ENCODE measurements around the gene FAM221A. TPM values are rescaled to one million over a fixed set of nuclear protein-coding genes. Genes with fewer than 3 reads are reported as not detected.
"Not testable (repeated sequence)": the region's sequence is repeated elsewhere in the genome, so short reads cannot be mapped to it uniquely, and the experiment has no call there.

Gene FAM221A
- total RNA-seq, 1 experiment from 2014 or later, result 15.0 TPM

DNA sequence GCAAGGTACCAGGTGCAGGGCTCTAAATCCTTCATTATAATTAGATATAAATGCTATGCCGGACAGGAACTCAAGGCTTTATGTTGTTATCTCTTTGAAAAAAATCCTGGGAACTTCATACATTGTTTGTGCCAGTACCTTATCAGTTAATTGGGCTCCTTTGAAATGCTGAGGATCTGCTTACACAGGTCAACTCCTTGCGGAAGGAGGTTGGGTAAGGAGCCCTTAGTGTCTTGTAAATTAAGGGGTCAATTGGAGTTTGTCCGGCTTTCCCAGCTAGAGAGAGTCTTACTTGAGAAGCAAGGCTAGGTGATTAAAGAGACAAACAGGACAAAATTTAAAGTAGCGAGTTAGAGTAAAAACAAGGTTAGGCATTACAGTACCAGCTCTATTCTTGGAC is 44.1 kb downstream of the FAM221A start:
- WGBS (ENCODE audit: extremely low coverage, insufficient read length, low lambda C conversion rate), result no CpG with 5 or more reads among the region's 4 CpGs
- not testable (repeated sequence) for H3K23ac ChIP-seq (ENCODE audit: insufficient read length, low read depth, low read length); H4K91ac ChIP-seq (ENCODE audit: insufficient read length, low read depth, low read length); H3K56ac ChIP-seq (ENCODE audit: insufficient read length, low read depth, low read length); H2BK20ac ChIP-seq (ENCODE audit: low read depth, low read length, poor library complexity, severe bottlenecking); H3K18ac ChIP-seq (ENCODE audit: insufficient read length, low read depth, low read length); H3K27ac Mint-ChIP-seq; H2AK5ac ChIP-seq (ENCODE audit: insufficient read length, low read length); H3K9ac ChIP-seq (ENCODE audit: extremely low read depth, insufficient read length, low read length); H2BK5ac ChIP-seq (ENCODE audit: insufficient read length, low read length); H3K9me3 ChIP-seq (ENCODE audit: control insufficient read depth, low read depth, low read length); H3K27ac ChIP-seq (ENCODE audit: insufficient read length, low read depth, low read length); H3K4me2 ChIP-seq (ENCODE audit: insufficient read depth, insufficient read length, low read length); H3K79me2 ChIP-seq (ENCODE audit: insufficient read depth, low read length); H3K4ac ChIP-seq (ENCODE audit: low read depth, low read length); H3K23me2 ChIP-seq (ENCODE audit: insufficient read length, low read depth, low read length, poor library complexity, severe bottlenecking); H4K5ac ChIP-seq (ENCODE audit: insufficient read length, low read depth, low read length); H2BK12ac ChIP-seq (ENCODE audit: insufficient read length, low read depth, low read length); H3K79me1 ChIP-seq (ENCODE audit: insufficient read depth, low read depth, low read length, poor library complexity, severe bottlenecking); H3K14ac ChIP-seq (ENCODE audit: insufficient read depth, low read length); H4K20me1 ChIP-seq (ENCODE audit: control insufficient read depth, insufficient read depth, insufficient read length); H2BK120ac ChIP-seq (ENCODE audit: low read depth, low read length, poor library complexity, severe bottlenecking); H3K4me1 ChIP-seq (ENCODE audit: insufficient read depth, low read length); H2AFZ ChIP-seq (ENCODE audit: low read length); H2BK15ac ChIP-seq (ENCODE audit: low read depth, low read length); H3T11ph ChIP-seq (ENCODE audit: low read length); H4K8ac ChIP-seq (replicated peaks; ENCODE audit: insufficient read length, low read depth, low read length)
- DNase-seq, result peak; percentile 40
- H3K27me3 Mint-ChIP-seq (ENCODE audit: low read depth), result peaks cover 85% of the 10 kb centered on the region
- H3K36me3 Mint-ChIP-seq (ENCODE audit: insufficient read depth in 1 of 3, low read depth in 3 of 3), result peaks cover 4 to 12% (median 4%) of the 10 kb centered on the region in 3 experiments
- peaks cover 12 to 15% of the 10 kb centered on the region in 2 experiments for H3K4me1 Mint-ChIP-seq
- H3K4me3 Mint-ChIP-seq, result peak overlapping the region in 1 of 2 experiments; percentile 40; a peak in 2 of 5 replicates
- peaks cover 10 to 16% of the 10 kb centered on the region in 2 experiments for H3K9me3 Mint-ChIP-seq
- H3K27me3 ChIP-seq (ENCODE audit: insufficient read depth, low read length), result peaks cover 15% of the 10 kb centered on the region; the same call in 1 of the 2 replicates

All from H9 (cell line).